ENCODE measurements around the gene AKNAD1.
"Not testable (repeated sequence)": the region's sequence is repeated elsewhere in the genome, so short reads cannot be mapped to it uniquely, and the experiment has no call there.

The AKNAD1 gene

GRCh38 chr1:108892356-108893140, 35.7 kb upstream of the AKNAD1 start:
- POLR2A ChIA-PET: no interaction called here
- DNase-seq (ENCODE audit: low read depth, low spot score): no peak
- TF ChIP-seq, protein P1, sequence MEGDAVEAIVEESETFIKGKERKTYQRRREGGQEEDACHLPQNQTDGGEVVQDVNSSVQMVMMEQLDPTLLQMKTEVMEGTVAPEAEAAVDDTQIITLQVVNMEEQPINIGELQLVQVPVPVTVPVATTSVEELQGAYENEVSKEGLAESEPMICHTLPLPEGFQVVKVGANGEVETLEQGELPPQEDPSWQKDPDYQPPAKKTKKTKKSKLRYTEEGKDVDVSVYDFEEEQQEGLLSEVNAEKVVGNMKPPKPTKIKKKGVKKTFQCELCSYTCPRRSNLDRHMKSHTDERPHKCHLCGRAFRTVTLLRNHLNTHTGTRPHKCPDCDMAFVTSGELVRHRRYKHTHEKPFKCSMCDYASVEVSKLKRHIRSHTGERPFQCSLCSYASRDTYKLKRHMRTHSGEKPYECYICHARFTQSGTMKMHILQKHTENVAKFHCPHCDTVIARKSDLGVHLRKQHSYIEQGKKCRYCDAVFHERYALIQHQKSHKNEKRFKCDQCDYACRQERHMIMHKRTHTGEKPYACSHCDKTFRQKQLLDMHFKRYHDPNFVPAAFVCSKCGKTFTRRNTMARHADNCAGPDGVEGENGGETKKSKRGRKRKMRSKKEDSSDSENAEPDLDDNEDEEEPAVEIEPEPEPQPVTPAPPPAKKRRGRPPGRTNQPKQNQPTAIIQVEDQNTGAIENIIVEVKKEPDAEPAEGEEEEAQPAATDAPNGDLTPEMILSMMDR (IDR thresholded peaks at IDR 0.05; ENCODE audit: insufficient read depth, low read length, missing control alignments): no peak
- H3K4me3 ChIP-seq (ENCODE audit: low read depth, low read length): no peak overlapping the region
- CTCF ChIA-PET: interaction anchor here (0.8 to 16.2 kb wide), 3 partner anchors 10 to 127 kb away, joined by 3 to 540 read pairs (median 3); no protein-coding TSS in a partner anchor

DNA sequence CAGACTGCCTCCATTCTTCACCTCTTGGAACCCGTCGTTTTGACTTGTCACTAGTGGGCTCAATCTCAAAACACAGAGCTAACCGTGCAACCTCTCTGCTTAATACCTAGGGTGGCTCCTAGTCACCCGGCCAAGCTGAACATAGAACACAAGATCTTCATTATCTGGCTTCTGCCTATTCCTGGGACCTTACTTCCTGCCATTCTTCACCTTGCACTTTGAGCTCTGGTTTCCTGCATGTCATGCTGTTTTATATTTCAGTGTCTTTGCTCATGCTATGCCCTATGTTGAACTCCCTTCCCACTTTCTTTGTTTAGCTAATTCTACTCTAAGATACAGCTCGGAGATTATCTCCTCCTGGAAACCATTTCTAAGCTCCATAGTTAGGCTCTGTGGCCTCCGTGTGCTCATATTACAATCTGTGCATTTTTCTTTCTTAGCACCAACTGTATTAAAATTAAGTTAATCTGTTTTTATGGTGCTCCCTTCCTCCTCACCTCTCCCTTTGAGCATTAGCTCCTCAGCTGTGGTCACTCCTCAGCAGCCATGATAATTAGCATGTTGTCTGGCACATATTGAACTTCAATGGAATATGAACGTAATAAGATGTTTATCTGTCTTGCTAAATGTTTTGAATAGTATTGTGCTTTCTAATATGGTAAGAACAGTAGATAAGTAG, 33.0 kb upstream of the AKNAD1 start:
- TF ChIP-seq, protein P1 (IDR thresholded peaks at IDR 0.05; ENCODE audit: insufficient read depth, low read length, missing control alignments): no peak
- DNase-seq (ENCODE audit: low read depth, low spot score): no peak
- ChIA-PET POLR2A (interaction anchor here (0.7 to 0.9 kb wide), 2 partner anchors 36 to 61 kb away, joined by 3 read pairs; no protein-coding TSS in a partner anchor), CTCF (interaction anchor here (0.7 to 8.3 kb wide), 4 partner anchors 7 to 61 kb away, joined by 3 to 76 read pairs (median 38); no protein-coding TSS in a partner anchor)
- no peak overlapping the region for H3K4me3 ChIP-seq (ENCODE audit: low read depth, low read length)

DNA sequence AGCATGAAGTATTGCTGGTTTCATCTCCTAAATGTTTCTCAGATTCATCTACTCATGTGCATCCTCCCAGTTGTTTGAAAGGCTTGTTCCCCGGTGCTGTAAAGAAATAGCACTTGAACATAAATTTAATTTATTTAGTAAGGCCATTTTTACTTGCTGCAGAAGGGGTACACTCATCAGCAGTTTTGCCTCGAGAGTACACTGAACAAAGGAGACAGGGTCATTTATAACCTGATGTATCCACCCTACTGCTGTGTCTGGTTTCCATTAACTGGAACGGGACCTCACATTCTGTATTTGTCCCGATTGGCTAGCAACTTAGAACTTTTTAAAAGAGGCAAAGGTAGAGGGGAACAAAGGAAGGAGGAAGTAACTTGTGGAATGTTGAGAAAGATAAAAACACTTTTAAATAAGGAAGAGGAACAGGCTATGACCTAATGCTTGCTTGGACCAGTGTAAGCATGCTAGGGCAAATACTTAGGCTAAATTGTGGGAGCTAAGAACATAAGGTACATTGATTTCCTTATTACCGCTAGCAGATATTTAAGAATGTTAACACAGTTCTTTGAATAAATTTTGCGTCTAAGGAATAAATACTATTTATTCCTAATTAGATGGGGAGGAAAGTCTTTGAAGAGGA, 32.2 kb upstream of the AKNAD1 start:
- ChIA-PET POLR2A (interaction anchor here (0.7 to 0.9 kb wide), 2 partner anchors 35 to 61 kb away, joined by 3 read pairs; no protein-coding TSS in a partner anchor), CTCF (interaction anchor here (0.5 to 8.3 kb wide), 6 partner anchors 8 to 69 kb away, joined by 3 to 76 read pairs (median 3); no protein-coding TSS in a partner anchor)
- not testable (repeated sequence) for H3K4me3 ChIP-seq (ENCODE audit: low read depth, low read length); DNase-seq (ENCODE audit: low read depth, low spot score)

- ChIA-PET POLR2A (no interaction called here), CTCF (interaction anchor here (1.6 to 8.3 kb wide), 3 partner anchors 11 to 374 kb away, joined by 5 to 76 read pairs (median 74); no protein-coding TSS in a partner anchor)
- TF ChIP-seq, protein P1 (IDR thresholded peaks at IDR 0.05; ENCODE audit: insufficient read depth, low read length, missing control alignments): no peak
- no peak for DNase-seq (ENCODE audit: low read depth, low spot score)
- no peak overlapping the region for H3K4me3 ChIP-seq (ENCODE audit: low read depth, low read length)
Observed at GRCh38 chr1:108886292-108886691, 29.4 kb upstream of the AKNAD1 start.

GRCh38 chr1:108884968-108885367, 28.1 kb upstream of the AKNAD1 start:
- no peak overlapping the region for H3K4me3 ChIP-seq (ENCODE audit: low read depth, low read length)
- ChIA-PET CTCF (interaction anchor here (0.6 to 8.3 kb wide), 4 partner anchors 12 to 1164 kb away, joined by 3 to 76 read pairs (median 38); no protein-coding TSS in a partner anchor), POLR2A (no interaction called here)
- TF ChIP-seq, protein P1 (IDR thresholded peaks at IDR 0.05; ENCODE audit: insufficient read depth, low read length, missing control alignments): no peak
- no peak for DNase-seq (ENCODE audit: low read depth, low spot score)

GRCh38 chr1:108882837-108883236, 25.9 kb upstream of the AKNAD1 start:
- no peak overlapping the region for H3K4me3 ChIP-seq (ENCODE audit: low read depth, low read length)
- ChIA-PET POLR2A (no interaction called here), CTCF (interaction anchor here (1.0 to 8.3 kb wide), 3 partner anchors 14 to 54 kb away, joined by 3 to 76 read pairs (median 19); no protein-coding TSS in a partner anchor)
- TF ChIP-seq, protein P1 (IDR thresholded peaks at IDR 0.05; ENCODE audit: insufficient read depth, low read length, missing control alignments): no peak
- DNase-seq (ENCODE audit: low read depth, low spot score): no peak
